Measurements from ENCODE around the gene ATF6B. TPM values are rescaled to one million over a fixed set of nuclear protein-coding genes. Genes with fewer than 3 reads are reported as not detected.

The ATF6B gene
- total and polyA plus RNA-seq, 2 of the 13 experiments (the other 11 are each of a cell fraction or from before 2014, with no cell fraction given): 18.1 to 44.0 TPM

DNA sequence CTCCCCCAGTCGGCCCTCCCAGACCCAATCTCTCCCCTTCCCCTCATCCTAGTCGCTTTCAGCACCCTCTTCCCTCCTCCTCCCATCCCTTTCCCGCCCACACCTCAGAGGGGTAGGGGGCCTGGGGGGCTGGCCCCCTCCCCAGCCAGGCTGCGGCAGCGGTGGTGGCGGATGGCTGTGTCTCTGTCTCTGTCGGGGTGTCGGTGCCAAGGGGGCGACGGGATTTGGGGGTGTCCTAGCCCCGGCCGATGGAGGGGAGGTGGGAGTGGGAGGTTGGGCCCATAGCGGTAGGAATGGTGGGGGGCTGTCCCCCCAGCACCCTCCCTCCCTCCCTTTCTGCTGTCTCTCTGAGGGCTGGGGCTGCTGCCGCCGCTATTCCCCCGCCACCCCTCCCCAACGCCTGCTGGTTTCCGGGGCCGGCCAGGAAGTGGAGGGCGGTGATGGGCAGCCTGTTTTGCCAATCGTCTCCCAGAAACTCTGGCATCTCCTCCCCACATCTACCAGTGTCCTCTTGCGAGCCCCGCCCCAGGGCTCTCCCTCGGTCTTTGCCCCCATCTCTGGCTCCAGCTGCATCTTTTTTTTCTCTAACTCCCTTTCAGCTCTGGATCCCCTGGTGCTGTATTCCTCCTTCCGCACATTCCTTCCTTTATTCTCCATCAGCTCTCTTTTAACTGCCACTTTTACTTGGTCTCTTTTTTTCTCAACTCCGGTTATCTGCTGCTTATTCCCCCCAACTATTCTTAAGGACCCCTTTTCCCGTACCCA is 47.8 kb upstream of the ATF6B start, which contains the start of gene AGPAT1:
TSS of gene AGPAT1 (minus strand) at position 374 of the 765 bp plus-strand sequence. CDS start 4,588 bp downstream, outside the sequence.
- peak; percentile 26 for FAIRE-seq
- peak; percentile 95 for DNase-seq (ENCODE audit: low spot score)
- peak; percentile 76 for ATAC-seq
- Histone ChIP-seq H3K4me1 (ENCODE audit: insufficient read depth, low read length) (peaks cover 60% of the 10 kb centered on the region), H3K27me3 (ENCODE audit: control insufficient read depth in 1 of 2, insufficient read depth in 2 of 2, low read length in 2 of 2) (no peaks in the 10 kb centered on the region; a peak in 1 of 5 replicates), H3K36me3 (replicated peaks in 1 of 2; ENCODE audit: control insufficient read depth in 1 of 2, insufficient read depth in 2 of 2, low read length in 2 of 2) (peaks cover 9 to 18% of the 10 kb centered on the region in 2 experiments), H3K9me3 (ENCODE audit: low read length) (no peaks in the 10 kb centered on the region), H3K9ac (ENCODE audit: insufficient read depth, low read depth, low read length) (peak within 1 kb of the TSS; percentile 92), H3K79me2 (ENCODE audit: insufficient read depth, low read length) (peaks cover 56% of the 10 kb centered on the region), H3K4me2 (ENCODE audit: low read depth, low read length) (peak within 1 kb of the TSS; percentile 98), H3K27ac (ENCODE audit: extremely low read length, insufficient read depth, low read length) (peak within 1 kb of the TSS; percentile 97), H2AFZ (ENCODE audit: low read length) (no peak within 1 kb of the TSS), H4K20me1 (ENCODE audit: insufficient read depth, low read length) (no peaks in the 10 kb centered on the region), H3K4me3 (replicated peaks in 1 of 3; ENCODE audit: insufficient read depth in 1 of 3, low read depth in 2 of 3, low read length in 3 of 3) (peak within 1 kb of the TSS; percentile 96 to 98 (median 98))
- 1% methylated on average over 19 of the region's 27 CpGs for WGBS (ENCODE audit: low lambda C conversion rate)
- intact Hi-C loops (cut with micrococcal nuclease; ENCODE audit: unreplicated experiment): loop anchor here (2.0 to 5.0 kb wide), 2 partner anchors 57 to 1091 kb away; no protein-coding TSS in a partner anchor
- POLR2A ChIA-PET: interaction anchor here (0.7 to 5.8 kb wide), 12 partner anchors 8 to 795 kb away, joined by 3 to 127 read pairs (median 9); partner anchors contain the start of genes ATF6B, FKBPL, GPSM3 and PBX2
- CTCF ChIA-PET (ENCODE audit: low intra/inter-chr PET ratio, low total read pairs): no interaction called here
- BruUV-seq (replicated peaks): no TSS peak
- in situ Hi-C loops (cut with HindIII; ENCODE audit: extremely low pct_ligation_motif_present, low pct_unique_long_range_greater_than_20kb): no loop called here
- TF ChIP-seq, protein P1, sequence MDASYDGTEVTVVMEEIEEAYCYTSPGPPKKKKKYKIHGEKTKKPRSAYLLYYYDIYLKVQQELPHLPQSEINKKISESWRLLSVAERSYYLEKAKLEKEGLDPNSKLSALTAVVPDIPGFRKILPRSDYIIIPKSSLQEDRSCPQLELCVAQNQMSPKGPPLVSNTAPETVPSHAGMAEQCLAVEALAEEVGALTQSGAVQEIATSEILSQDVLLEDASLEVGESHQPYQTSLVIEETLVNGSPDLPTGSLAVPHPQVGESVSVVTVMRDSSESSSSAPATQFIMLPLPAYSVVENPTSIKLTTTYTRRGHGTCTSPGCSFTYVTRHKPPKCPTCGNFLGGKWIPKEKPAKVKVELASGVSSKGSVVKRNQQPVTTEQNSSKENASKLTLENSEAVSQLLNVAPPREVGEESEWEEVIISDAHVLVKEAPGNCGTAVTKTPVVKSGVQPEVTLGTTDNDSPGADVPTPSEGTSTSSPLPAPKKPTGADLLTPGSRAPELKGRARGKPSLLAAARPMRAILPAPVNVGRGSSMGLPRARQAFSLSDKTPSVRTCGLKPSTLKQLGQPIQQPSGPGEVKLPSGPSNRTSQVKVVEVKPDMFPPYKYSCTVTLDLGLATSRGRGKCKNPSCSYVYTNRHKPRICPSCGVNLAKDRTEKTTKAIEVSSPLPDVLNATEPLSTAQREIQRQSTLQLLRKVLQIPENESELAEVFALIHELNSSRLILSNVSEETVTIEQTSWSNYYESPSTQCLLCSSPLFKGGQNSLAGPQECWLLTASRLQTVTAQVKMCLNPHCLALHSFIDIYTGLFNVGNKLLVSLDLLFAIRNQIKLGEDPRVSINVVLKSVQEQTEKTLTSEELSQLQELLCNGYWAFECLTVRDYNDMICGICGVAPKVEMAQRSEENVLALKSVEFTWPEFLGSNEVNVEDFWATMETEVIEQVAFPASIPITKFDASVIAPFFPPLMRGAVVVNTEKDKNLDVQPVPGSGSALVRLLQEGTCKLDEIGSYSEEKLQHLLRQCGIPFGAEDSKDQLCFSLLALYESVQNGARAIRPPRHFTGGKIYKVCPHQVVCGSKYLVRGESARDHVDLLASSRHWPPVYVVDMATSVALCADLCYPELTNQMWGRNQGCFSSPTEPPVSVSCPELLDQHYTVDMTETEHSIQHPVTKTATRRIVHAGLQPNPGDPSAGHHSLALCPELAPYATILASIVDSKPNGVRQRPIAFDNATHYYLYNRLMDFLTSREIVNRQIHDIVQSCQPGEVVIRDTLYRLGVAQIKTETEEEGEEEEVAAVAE (CRISPR knock-in tag; IDR thresholded peaks at IDR 0.05; ENCODE audit: borderline replicate concordance): peak; percentile 30; the same call in 1 of the 2 replicates
- TF ChIP-seq GABPB1 (CRISPR knock-in tag; IDR thresholded peaks at IDR 0.05) (peak; percentile 94), GZF1 (CRISPR knock-in tag; IDR thresholded peaks at IDR 0.05) (peak; percentile 82), EEA1 (CRISPR knock-in tag; IDR thresholded peaks at IDR 0.05; ENCODE audit: borderline replicate concordance) (peak; percentile 56; the same call in 1 of the 2 replicates), HOXA5 (CRISPR knock-in tag; IDR thresholded peaks at IDR 0.05) (peak; percentile 49; the same call in 1 of the 2 replicates), CHCHD3 (CRISPR knock-in tag; IDR thresholded peaks at IDR 0.05) (0 out of 2 replicates have a peak, but pooled peaks have one; percentile 32), HMG20A (CRISPR knock-in tag; IDR thresholded peaks at IDR 0.05; ENCODE audit: borderline replicate concordance) (no peak), MYC (CRISPR knock-in tag; IDR thresholded peaks at IDR 0.05; ENCODE audit: borderline replicate concordance) (peak; percentile 58; the same call in 1 of the 2 replicates), EP300 (IDR thresholded peaks at IDR 0.05; ENCODE audit: low read depth in 2 of 2, low read length in 2 of 2) (peak in 1 of 2 experiments; percentile 24; a peak in 1 of 4 replicates), EP300 (CRISPR knock-in tag; IDR thresholded peaks at IDR 0.05; ENCODE audit: borderline replicate concordance) (no peak), POGZ (CRISPR knock-in tag; IDR thresholded peaks at IDR 0.05) (peak; percentile 58; the same call in 1 of the 2 replicates), ZNF317 (CRISPR knock-in tag; IDR thresholded peaks at IDR 0.05) (peak; percentile 43; the same call in 1 of the 2 replicates)
- TF ChIP-seq, protein P2, sequence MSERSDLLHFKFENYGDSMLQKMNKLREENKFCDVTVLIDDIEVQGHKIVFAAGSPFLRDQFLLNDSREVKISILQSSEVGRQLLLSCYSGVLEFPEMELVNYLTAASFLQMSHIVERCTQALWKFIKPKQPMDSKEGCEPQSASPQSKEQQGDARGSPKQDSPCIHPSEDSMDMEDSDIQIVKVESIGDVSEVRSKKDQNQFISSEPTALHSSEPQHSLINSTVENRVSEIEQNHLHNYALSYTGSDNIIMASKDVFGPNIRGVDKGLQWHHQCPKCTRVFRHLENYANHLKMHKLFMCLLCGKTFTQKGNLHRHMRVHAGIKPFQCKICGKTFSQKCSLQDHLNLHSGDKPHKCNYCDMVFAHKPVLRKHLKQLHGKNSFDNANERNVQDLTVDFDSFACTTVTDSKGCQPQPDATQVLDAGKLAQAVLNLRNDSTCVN (CRISPR knock-in tag; IDR thresholded peaks at IDR 0.05; ENCODE audit: borderline replicate concordance): peak; percentile 59; the same call in 1 of the 2 replicates
- TF ChIP-seq, protein P3, sequence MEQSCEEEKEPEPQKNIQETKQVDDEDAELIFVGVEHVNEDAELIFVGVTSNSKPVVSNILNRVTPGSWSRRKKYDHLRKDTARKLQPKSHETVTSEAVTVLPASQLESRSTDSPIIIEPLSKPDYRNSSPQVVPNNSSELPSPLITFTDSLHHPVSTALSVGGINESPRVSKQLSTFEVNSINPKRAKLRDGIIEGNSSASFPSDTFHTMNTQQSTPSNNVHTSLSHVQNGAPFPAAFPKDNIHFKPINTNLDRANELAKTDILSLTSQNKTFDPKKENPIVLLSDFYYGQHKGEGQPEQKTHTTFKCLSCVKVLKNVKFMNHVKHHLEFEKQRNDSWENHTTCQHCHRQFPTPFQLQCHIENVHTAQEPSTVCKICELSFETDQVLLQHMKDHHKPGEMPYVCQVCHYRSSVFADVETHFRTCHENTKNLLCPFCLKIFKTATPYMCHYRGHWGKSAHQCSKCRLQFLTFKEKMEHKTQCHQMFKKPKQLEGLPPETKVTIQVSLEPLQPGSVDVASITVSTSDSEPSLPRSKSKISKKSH (CRISPR knock-in tag; IDR thresholded peaks at IDR 0.05; ENCODE audit: borderline replicate concordance): peak; percentile 90; the same call in 1 of the 2 replicates

All from HepG2 (cell line).